Adrenal gland (tissue), 5 donors: ENCODE measurements around the gene EFR3B.

Experiments used
- CTCF ChIP-seq, 6 experiments: fragments of 450-650 bp in 4 of 6; fragments of 200-600 bp in 2 of 6; sonication (generic) in 1 of 6; IDR thresholded peaks; 1 replicate in 5 of 6; 2 replicates in 1 of 6; pipeline versions ENCODE4 v1.5.1 to v1.8.0; 2016 to 2021; ENCODE audit warnings: antibody characterized with exemption in 6 of 6, mild to moderate bottlenecking in 2 of 6, moderate library complexity in 1 of 6
- POLR2A ChIP-seq, 2 donors: fragments of 450-650 bp; IDR thresholded peaks; one replicate each; pipeline ENCODE4 v1.6.1; 2017; ENCODE audit warnings: antibody characterized with exemption in 2 of 2, mild to moderate bottlenecking in 2 of 2, moderate library complexity in 1 of 2
- donor health status: DM: no; HTN: no; CAD: no.

- TF ChIP-seq CTCF (IDR thresholded peaks at IDR 0.05) (no peak), POLR2A (IDR thresholded peaks at IDR 0.05) (no peak)
Observed at GRCh38 chr2:25194576-25195122, 152.8 kb downstream of the EFR3B start.
